MCF 10A (cell line): ENCODE measurements around the gene SOX5. TPM values are rescaled to one million over a fixed set of nuclear protein-coding genes. Genes with fewer than 3 reads are reported as not detected.

Experiments
- BruUV-seq: library from RNA; stranded (reverse); fragments of 400-500 nt; replicated peaks from 2 replicates; lab custom pipeline; 2021; lab: Mats Ljungman, UMichigan
- CTCF ChIA-PET: fragments of 300-600 bp; sonication (Branson Sonifier 250); formaldehyde crosslinking; extraction: SDS; loops from one replicate; lab custom pipeline; 2021; ENCODE audit warnings: antibody characterized with exemption, inconsistent platforms; lab: Yijun Ruan, JAX
- POLR2A ChIA-PET: fragments of 300-600, 350-650 bp; sonication (Branson Sonifier 250); formaldehyde crosslinking; extraction: SDS; loops from one replicate; lab custom pipeline; 2020; ENCODE audit warnings: antibody characterized with exemption, inconsistent platforms; lab: Yijun Ruan, JAX
- DNase-seq: peaks from one replicate; pipeline ENCODE4 v3.0.0-alpha.2; 2018; ENCODE audit not compliant: unreplicated experiment
- H3K27ac Mint-ChIP-seq: one replicate; pipeline ENCODE4 v1.8.0; 2022; ENCODE audit warnings: mild to moderate bottlenecking, low read depth, mixed read lengths; ENCODE audit not compliant: unreplicated experiment
- H3K27me3 Mint-ChIP-seq: one replicate; pipeline ENCODE4 v1.8.0; 2022; ENCODE audit warnings: mixed read lengths; ENCODE audit not compliant: insufficient read depth, unreplicated experiment
- H3K36me3 Mint-ChIP-seq: one replicate; pipeline ENCODE4 v1.8.0; 2022; ENCODE audit warnings: mild to moderate bottlenecking, moderate library complexity, mixed read lengths; ENCODE audit not compliant: insufficient read depth, unreplicated experiment
- H3K4me1 Mint-ChIP-seq: one replicate; pipeline ENCODE4 v1.8.0; 2022; ENCODE audit warnings: mixed read lengths; ENCODE audit not compliant: insufficient read depth, unreplicated experiment
- H3K4me3 Mint-ChIP-seq: one replicate; pipeline ENCODE4 v1.8.0; 2022; ENCODE audit warnings: mild to moderate bottlenecking, moderate library complexity, mixed read lengths; ENCODE audit not compliant: unreplicated experiment
- H3K9me3 Mint-ChIP-seq: one replicate; pipeline ENCODE4 v1.8.0; 2022; ENCODE audit warnings: mixed read lengths; ENCODE audit not compliant: unreplicated experiment
- intact Hi-C: fragments of 100-400 bp; cut with micrococcal nuclease; formaldehyde crosslinking; loops from 2 replicates; pipeline ENCODE4 v1.14.1; 2022
- total RNA-seq: library from RNA; stranded (reverse); gene quantifications from 2 replicates; pipeline ENCODE4 v1.2.3, GENCODE V29; 2022
- TF ChIP-seq, protein P1 (sequence below): fragments of 200-600 bp; IDR thresholded peaks from one replicate; pipeline ENCODE4 v1.8.0; 2022; ENCODE audit warnings: antibody characterized with exemption, mild to moderate bottlenecking; ENCODE audit not compliant: unreplicated experiment

The SOX5 gene
- total RNA-seq, 1 experiment from 2014 or later = 0.91 TPM

GRCh38 chr12:23803540-23803939, 145.9 kb downstream of the SOX5 start:
- intact Hi-C loops = no loop called here
- Mint-ChIP-seq H3K27me3 (peaks cover 72% of the 10 kb centered on the region), H3K27ac (no peak overlapping the region), H3K9me3 (no peaks in the 10 kb centered on the region), H3K36me3 (no peaks in the 10 kb centered on the region), H3K4me1 (no peaks in the 10 kb centered on the region), H3K4me3 (no peak overlapping the region)
- TF ChIP-seq, protein P1, sequence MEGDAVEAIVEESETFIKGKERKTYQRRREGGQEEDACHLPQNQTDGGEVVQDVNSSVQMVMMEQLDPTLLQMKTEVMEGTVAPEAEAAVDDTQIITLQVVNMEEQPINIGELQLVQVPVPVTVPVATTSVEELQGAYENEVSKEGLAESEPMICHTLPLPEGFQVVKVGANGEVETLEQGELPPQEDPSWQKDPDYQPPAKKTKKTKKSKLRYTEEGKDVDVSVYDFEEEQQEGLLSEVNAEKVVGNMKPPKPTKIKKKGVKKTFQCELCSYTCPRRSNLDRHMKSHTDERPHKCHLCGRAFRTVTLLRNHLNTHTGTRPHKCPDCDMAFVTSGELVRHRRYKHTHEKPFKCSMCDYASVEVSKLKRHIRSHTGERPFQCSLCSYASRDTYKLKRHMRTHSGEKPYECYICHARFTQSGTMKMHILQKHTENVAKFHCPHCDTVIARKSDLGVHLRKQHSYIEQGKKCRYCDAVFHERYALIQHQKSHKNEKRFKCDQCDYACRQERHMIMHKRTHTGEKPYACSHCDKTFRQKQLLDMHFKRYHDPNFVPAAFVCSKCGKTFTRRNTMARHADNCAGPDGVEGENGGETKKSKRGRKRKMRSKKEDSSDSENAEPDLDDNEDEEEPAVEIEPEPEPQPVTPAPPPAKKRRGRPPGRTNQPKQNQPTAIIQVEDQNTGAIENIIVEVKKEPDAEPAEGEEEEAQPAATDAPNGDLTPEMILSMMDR = no peak
- ChIA-PET CTCF (no interaction called here), POLR2A (no interaction called here)
- DNase-seq = no peak
- no TSS peak for BruUV-seq

- peaks cover 87% of the 10 kb centered on the region for H3K27me3 Mint-ChIP-seq
- H3K9me3 Mint-ChIP-seq = no peaks in the 10 kb centered on the region
- no peaks in the 10 kb centered on the region for H3K4me1 Mint-ChIP-seq
- H3K4me3 Mint-ChIP-seq = no peak overlapping the region
- intact Hi-C loops = no loop called here
- H3K36me3 Mint-ChIP-seq = no peaks in the 10 kb centered on the region
- BruUV-seq = no TSS peak
- TF ChIP-seq, protein P1 = no peak
- ChIA-PET CTCF (no interaction called here), POLR2A (no interaction called here)
- DNase-seq = no peak
- H3K27ac Mint-ChIP-seq = no peak overlapping the region
Measured at GRCh38 chr12:23795494-23795893, 154.0 kb downstream of the SOX5 start.

DNA sequence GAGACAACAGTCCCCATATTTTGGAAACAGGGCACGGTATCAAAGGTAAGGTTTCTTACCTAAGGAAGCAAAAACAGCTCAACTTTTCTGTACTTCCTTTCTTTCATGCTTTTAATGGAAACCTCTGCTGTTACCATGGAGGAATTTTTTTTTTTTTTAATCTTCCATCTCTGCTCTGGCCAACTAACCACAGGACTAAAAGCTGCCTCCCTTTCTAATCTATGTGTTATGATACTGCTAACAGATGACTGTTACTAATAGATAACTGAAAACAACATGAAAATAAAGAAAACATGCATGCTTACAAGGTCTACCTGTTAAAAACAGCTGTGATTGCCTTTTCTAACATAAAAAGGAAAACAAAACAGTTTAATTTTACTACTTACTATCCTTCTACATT, 168.4 kb downstream of the SOX5 start:
- Mint-ChIP-seq H3K27me3 (peaks cover 51% of the 10 kb centered on the region), H3K36me3 (no peaks in the 10 kb centered on the region), H3K4me3 (no peak overlapping the region), H3K9me3 (no peaks in the 10 kb centered on the region), H3K4me1 (no peaks in the 10 kb centered on the region), H3K27ac (no peak overlapping the region)
- TF ChIP-seq, protein P1 = no peak
- CTCF ChIA-PET = no interaction called here
- no peak for DNase-seq
- no TSS peak for BruUV-seq
- intact Hi-C loops = no loop called here
- POLR2A ChIA-PET = interaction anchor here (0.6 kb wide), 1 partner anchor 13 kb away, joined by 3 read pairs; no protein-coding TSS in a partner anchor

GRCh38 chr12:23775208-23775607, 174.3 kb downstream of the SOX5 start:
- intact Hi-C loops = no loop called here

More at GRCh38 chr12:23775208-23775607, 174.3 kb downstream of the SOX5 start:
- Mint-ChIP-seq H3K27me3 (peaks cover 15% of the 10 kb centered on the region), H3K27ac (no peak overlapping the region), H3K9me3 (no peaks in the 10 kb centered on the region), H3K36me3 (no peaks in the 10 kb centered on the region), H3K4me3 (no peak overlapping the region), H3K4me1 (no peaks in the 10 kb centered on the region)
- no TSS peak for BruUV-seq
- CTCF ChIA-PET = interaction anchor here (0.6 kb wide), 1 partner anchor 81 kb away, joined by 3 read pairs; no protein-coding TSS in a partner anchor
- POLR2A ChIA-PET = no interaction called here
- TF ChIP-seq, protein P1 = no peak
- DNase-seq = no peak
